ENCODE measurements around the gene FOSB.

DNA sequence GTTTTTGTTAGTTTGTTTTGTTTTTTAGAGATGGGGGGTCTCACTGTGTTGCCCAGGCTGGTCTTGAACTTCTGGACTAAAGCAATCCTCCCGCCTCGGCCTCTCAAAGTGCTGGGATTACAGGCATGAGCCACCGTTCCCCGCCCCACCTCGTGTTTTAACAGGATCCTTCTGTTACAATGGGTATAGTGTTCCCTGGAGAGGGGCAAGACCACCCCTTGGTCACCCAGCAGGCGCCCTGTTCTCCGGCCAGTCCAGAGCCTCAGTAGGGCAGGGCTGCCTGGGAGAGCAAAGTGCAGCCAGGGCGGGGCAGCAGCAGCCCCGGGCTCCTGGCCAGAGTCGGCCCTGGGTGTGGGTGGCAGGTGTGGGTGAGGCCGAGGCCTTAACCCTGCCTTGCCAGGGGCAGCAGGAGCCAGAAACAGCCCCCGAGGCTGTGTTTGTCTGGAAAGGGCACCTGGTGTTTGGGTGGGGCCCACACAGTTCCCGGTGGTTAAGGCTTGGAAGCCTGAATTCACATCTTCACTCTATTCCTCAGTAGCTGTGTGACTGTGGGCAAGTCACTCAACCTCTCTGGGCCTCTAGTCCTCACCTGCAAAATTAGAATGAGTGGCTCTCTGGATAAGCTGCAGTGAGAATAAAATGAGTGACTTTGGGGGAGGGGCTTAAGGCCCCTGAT is 46.7 kb downstream of the FOSB start:
- TF ChIP-seq POLR2AphosphoS5 (IDR thresholded peaks at IDR 0.05; ENCODE audit: borderline replicate concordance, low read depth, low read length) (no peak), EZH2 (IDR thresholded peaks at IDR 0.05) (no peak)
